GM10248 (cell line): ENCODE measurements around the gene SRPRB.
"Not testable (repeated sequence)": the region's sequence is repeated elsewhere in the genome, so short reads cannot be mapped to it uniquely, and the experiment has no call there.

Experiments used
- CTCF ChIA-PET: fragments of 300-600 bp; sonication (Branson Sonifier 250); formaldehyde crosslinking; extraction: SDS; loops from one replicate; lab custom pipeline; 2021; ENCODE audit warnings: antibody characterized with exemption; lab: Yijun Ruan, JAX
- POLR2A ChIA-PET: fragments of 350-650 bp; sonication (Branson Sonifier 250); formaldehyde crosslinking; extraction: SDS; loops from one replicate; lab custom pipeline; 2020; ENCODE audit warnings: antibody characterized with exemption; lab: Yijun Ruan, JAX
- DNase-seq: peaks from one replicate; pipeline ENCODE4 v3.0.0; 2012; ENCODE audit errors: extremely low spot score
- TF ChIP-seq, protein P1 (sequence below): IDR thresholded peaks from 2 replicates; pipeline ENCODE4 v1.5.1; 2012; ENCODE audit warnings: mild to moderate bottlenecking, low read depth; ENCODE audit errors: extremely low read depth, missing control alignments, control extremely low read depth

SRPRB gene

DNA sequence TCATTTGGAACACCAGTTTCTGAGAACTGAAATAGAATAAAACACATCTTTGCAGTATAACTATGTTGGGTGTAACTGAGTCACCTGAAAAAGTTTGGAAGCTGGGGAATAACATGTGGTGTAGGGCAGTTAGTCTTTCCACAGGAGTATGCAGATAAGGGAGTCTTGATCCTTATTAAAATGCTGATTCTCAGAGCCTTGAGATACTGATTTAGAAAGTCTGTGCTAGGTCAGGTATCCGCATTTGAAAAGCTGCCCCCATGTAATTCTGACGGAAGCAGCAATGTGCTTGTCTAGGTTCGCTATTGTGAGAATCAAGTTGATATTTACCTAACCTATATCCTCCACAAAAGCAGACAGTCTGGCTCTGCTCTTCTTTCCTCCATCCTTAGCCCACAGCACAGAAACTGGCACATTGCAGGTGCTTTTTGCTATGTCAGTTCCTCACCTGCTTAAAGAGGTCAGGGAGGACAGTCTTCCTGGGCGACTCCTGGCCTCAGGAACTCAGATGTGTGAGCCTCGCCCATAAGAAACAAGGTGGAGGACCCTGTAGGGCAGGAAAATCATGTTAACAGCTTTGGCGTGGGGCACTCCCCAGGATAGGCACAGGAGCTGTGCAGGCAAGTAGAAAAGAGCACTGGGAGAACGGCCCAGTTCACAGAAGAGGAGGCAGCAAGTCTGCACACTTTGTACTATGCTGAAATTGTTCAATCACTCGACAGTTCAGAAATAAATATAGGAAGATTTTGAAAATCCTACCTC is 27.6 kb upstream of the SRPRB start:
- DNase-seq: no peak
- ChIA-PET POLR2A (no interaction called here), CTCF (no interaction called here)
- TF ChIP-seq, protein P1, sequence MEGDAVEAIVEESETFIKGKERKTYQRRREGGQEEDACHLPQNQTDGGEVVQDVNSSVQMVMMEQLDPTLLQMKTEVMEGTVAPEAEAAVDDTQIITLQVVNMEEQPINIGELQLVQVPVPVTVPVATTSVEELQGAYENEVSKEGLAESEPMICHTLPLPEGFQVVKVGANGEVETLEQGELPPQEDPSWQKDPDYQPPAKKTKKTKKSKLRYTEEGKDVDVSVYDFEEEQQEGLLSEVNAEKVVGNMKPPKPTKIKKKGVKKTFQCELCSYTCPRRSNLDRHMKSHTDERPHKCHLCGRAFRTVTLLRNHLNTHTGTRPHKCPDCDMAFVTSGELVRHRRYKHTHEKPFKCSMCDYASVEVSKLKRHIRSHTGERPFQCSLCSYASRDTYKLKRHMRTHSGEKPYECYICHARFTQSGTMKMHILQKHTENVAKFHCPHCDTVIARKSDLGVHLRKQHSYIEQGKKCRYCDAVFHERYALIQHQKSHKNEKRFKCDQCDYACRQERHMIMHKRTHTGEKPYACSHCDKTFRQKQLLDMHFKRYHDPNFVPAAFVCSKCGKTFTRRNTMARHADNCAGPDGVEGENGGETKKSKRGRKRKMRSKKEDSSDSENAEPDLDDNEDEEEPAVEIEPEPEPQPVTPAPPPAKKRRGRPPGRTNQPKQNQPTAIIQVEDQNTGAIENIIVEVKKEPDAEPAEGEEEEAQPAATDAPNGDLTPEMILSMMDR: no peak

DNA sequence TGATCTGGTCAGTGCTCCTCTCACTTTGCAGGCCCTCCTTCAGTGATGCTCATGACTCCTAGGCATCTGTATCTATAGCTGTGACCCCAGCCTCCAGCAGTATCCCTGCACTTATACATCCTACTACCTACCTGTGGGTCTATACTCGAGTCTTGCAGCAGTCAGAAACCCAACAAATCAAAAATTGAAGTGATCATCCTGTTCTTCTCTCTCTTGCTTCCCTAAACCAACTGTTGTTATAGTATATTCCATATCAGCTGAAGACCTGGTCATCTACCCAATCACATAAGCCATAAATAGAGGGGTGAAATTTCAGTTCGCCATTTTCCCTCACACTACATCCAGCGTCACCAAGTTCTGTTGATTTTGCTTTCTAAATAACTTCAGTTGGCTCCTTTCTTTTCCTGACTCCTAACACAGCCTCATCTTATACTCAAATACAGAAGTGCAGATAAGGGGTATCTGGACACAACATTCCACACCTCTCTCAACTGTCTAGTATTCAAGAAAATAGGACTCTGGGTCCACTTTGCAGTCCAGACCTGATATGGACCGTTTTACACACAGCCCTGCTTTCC is 25.9 kb upstream of the SRPRB start:
- TF ChIP-seq, protein P1: no peak
- no peak for DNase-seq
- ChIA-PET POLR2A (no interaction called here), CTCF (no interaction called here)

DNA sequence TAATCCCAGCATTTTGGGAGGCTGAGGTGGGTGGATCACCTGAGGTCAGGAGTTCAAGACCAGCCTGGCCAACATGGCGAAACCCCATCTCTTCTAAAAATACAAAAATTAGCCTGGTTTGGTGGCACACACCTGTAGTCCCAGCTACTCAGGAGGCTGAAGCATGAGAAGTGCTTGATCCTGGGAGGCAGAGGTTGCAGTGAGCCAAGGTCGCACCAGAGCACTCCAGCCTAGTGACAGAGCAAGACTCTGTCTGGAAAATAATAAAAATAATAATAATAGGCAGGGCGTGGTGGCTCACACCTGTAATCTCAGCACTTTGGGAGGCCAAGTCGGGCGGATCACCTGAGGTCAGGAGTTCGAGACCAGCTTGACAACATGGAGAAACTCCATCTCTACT is 24.9 kb upstream of the SRPRB start:
- CTCF ChIA-PET, POLR2A ChIA-PET, DNase-seq: not testable (repeated sequence)

- ChIA-PET POLR2A (no interaction called here), CTCF (no interaction called here)
- TF ChIP-seq, protein P1: no peak
- DNase-seq: no peak
Measured at GRCh38 chr3:133781570-133781969, 24.0 kb upstream of the SRPRB start.

GRCh38 chr3:133782454-133782853 is 23.2 kb upstream of the SRPRB start:
- TF ChIP-seq, protein P1: no peak
- POLR2A ChIA-PET: no interaction called here
- CTCF ChIA-PET: no interaction called here
- no peak for DNase-seq

GRCh38 chr3:133783762-133784161 is 21.9 kb upstream of the SRPRB start:
- DNase-seq: no peak
- ChIA-PET POLR2A (no interaction called here), CTCF (no interaction called here)
- TF ChIP-seq, protein P1: no peak

DNA sequence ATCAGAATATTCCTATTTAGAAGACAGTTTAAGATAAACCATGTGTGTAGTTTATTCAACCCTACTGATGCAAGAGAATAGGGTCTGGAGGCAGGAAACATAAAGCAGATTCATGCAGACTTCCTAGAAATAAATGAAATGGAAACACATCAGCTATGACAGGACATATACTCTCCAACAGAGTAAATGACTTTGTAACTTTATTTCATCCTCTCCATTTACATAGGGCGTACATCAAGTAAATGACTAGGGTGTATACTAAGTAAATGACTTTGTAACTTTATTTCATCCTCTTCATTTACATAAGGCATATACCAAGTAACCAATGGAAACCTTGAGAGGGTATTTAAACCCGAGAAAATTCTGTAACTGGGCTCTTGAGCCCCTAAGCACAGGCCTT is 17.6 kb upstream of the SRPRB start:
- POLR2A ChIA-PET: no interaction called here
- TF ChIP-seq, protein P1: no peak
- DNase-seq: no peak
- CTCF ChIA-PET: interaction anchor here (1.0 kb wide), 1 partner anchor 11 kb away, joined by 3 read pairs; no protein-coding TSS in a partner anchor
